H9 (cell line): Measurements from ENCODE around the gene EEF1A2. TPM values are rescaled to one million over a fixed set of nuclear protein-coding genes. Genes with fewer than 3 reads are reported as not detected.

Experiments used
- DNase-seq: peaks from one replicate; pipeline ENCODE4 v3.0.0-alpha.2; 2017
- H2AFZ ChIP-seq: one replicate; pipeline ENCODE4 v1.6.1; 2013; ENCODE audit warnings: mild to moderate bottlenecking, low read length, control low read depth, moderate library complexity
- H2AK5ac ChIP-seq: 2 replicates; pipeline ENCODE4 v1.6.1; 2013; ENCODE audit warnings: low read length, control low read depth, mixed read lengths; ENCODE audit not compliant: insufficient read length
- H2BK120ac ChIP-seq: one replicate; pipeline ENCODE4 v1.6.1; 2013; ENCODE audit warnings: low read depth, mild to moderate bottlenecking, low read length, control low read depth, inconsistent platforms; ENCODE audit not compliant: poor library complexity, severe bottlenecking
- H2BK12ac ChIP-seq: 2 replicates; pipeline ENCODE4 v1.6.1; 2013; ENCODE audit warnings: low read length, control low read depth, mixed read lengths, low read depth; ENCODE audit not compliant: insufficient read length
- H2BK15ac ChIP-seq: 2 replicates; pipeline ENCODE4 v1.6.1; 2013; ENCODE audit warnings: low read depth, low read length, control low read depth
- H2BK20ac ChIP-seq: one replicate; pipeline ENCODE4 v1.6.1; 2013; ENCODE audit warnings: low read depth, mild to moderate bottlenecking, low read length, control low read depth, inconsistent platforms; ENCODE audit not compliant: poor library complexity, severe bottlenecking
- H2BK5ac ChIP-seq: 2 replicates; pipeline ENCODE4 v1.6.1; 2013; ENCODE audit warnings: low read length, control low read depth, mixed read lengths; ENCODE audit not compliant: insufficient read length
- H3K14ac ChIP-seq: 2 replicates; pipeline ENCODE4 v1.6.1; 2013; ENCODE audit warnings: low read length, control low read depth; ENCODE audit not compliant: insufficient read depth
- H3K18ac ChIP-seq: 2 replicates; pipeline ENCODE4 v1.6.1; 2013; ENCODE audit warnings: low read depth, mild to moderate bottlenecking, mixed read lengths, low read length, control low read depth; ENCODE audit not compliant: insufficient read length
- H3K23ac ChIP-seq: 2 replicates; pipeline ENCODE4 v1.6.1; 2013; ENCODE audit warnings: low read length, control low read depth, mixed read lengths, low read depth; ENCODE audit not compliant: insufficient read length
- H3K23me2 ChIP-seq: 2 replicates; pipeline ENCODE4 v1.6.1; 2013; ENCODE audit warnings: low read depth, mild to moderate bottlenecking, mixed read lengths, low read length, control low read depth; ENCODE audit not compliant: insufficient read length, poor library complexity, severe bottlenecking
- H3K27ac ChIP-seq: 2 replicates; pipeline ENCODE4 v1.5.1; 2013; ENCODE audit warnings: low read length, control low read depth, mixed read lengths, low read depth; ENCODE audit not compliant: insufficient read length
- H3K27me3 ChIP-seq: 2 replicates; pipeline ENCODE4 v1.6.1; 2013; ENCODE audit warnings: low read length, control low read depth, inconsistent platforms; ENCODE audit not compliant: insufficient read depth
- H3K4ac ChIP-seq: 2 replicates; pipeline ENCODE4 v1.6.1; 2013; ENCODE audit warnings: low read depth, mild to moderate bottlenecking, control low read depth, inconsistent platforms, low read length, moderate library complexity
- H3K4me1 ChIP-seq: 2 replicates; pipeline ENCODE4 v1.6.1; 2013; ENCODE audit warnings: low read length, control low read depth, inconsistent platforms; ENCODE audit not compliant: insufficient read depth
- H3K4me2 ChIP-seq: 2 replicates; pipeline ENCODE4 v1.6.1; 2013; ENCODE audit warnings: low read length, control low read depth, mixed read lengths; ENCODE audit not compliant: insufficient read length, insufficient read depth
- H3K56ac ChIP-seq: 2 replicates; pipeline ENCODE4 v1.6.1; 2013; ENCODE audit warnings: low read depth, mild to moderate bottlenecking, mixed read lengths, low read length, control low read depth; ENCODE audit not compliant: insufficient read length
- H3K79me1 ChIP-seq: 2 replicates; pipeline ENCODE4 v1.6.1; 2013; ENCODE audit warnings: low read depth, mild to moderate bottlenecking, moderate library complexity, low read length, control low read depth, inconsistent platforms; ENCODE audit not compliant: insufficient read depth, poor library complexity, severe bottlenecking
- H3K79me2 ChIP-seq: 2 replicates; pipeline ENCODE4 v1.6.1; 2013; ENCODE audit warnings: low read length, control low read depth, inconsistent platforms; ENCODE audit not compliant: insufficient read depth
- H3K9ac ChIP-seq: 2 replicates; pipeline ENCODE4 v1.6.1; 2013; ENCODE audit warnings: low read length, control low read depth, mixed read lengths; ENCODE audit not compliant: insufficient read length; ENCODE audit errors: extremely low read depth
- H3K9me3 ChIP-seq: one replicate; pipeline ENCODE4 v1.6.1; 2013; ENCODE audit warnings: low read depth, low read length, inconsistent platforms; ENCODE audit not compliant: control insufficient read depth
- H3T11ph ChIP-seq: one replicate; pipeline ENCODE4 v1.6.1; 2013; ENCODE audit warnings: mild to moderate bottlenecking, low read length, control low read depth, inconsistent platforms
- H4K20me1 ChIP-seq: one replicate; pipeline ENCODE4 v1.6.1; 2013; ENCODE audit not compliant: control insufficient read depth, insufficient read length, insufficient read depth
- H4K5ac ChIP-seq: 2 replicates; pipeline ENCODE4 v1.6.1; 2013; ENCODE audit warnings: low read depth, mild to moderate bottlenecking, mixed read lengths, low read length, control low read depth; ENCODE audit not compliant: insufficient read length
- H4K8ac ChIP-seq: replicated peaks from 2 replicates; pipeline ENCODE4 v1.6.1; 2013; ENCODE audit warnings: low read length, control low read depth, mixed read lengths, low read depth; ENCODE audit not compliant: insufficient read length
- H4K91ac ChIP-seq: 2 replicates; pipeline ENCODE4 v1.6.1; 2013; ENCODE audit warnings: low read depth, mild to moderate bottlenecking, moderate library complexity, mixed read lengths, low read length, control low read depth; ENCODE audit not compliant: insufficient read length
- H3K27ac Mint-ChIP-seq, 3 experiments: 2 replicates in 2 of 3; 3 replicates in 1 of 3; pipeline ENCODE4 v1.8.0; 2020 to 2021; ENCODE audit warnings: mixed read lengths in 3 of 3, mild to moderate bottlenecking in 1 of 3, moderate library complexity in 1 of 3
- H3K27me3 Mint-ChIP-seq: 2 replicates; pipeline ENCODE4 v1.8.0; 2021; ENCODE audit warnings: low read depth, mild to moderate bottlenecking, moderate library complexity, mixed read lengths
- H3K36me3 Mint-ChIP-seq, 3 experiments: 2 replicates in 2 of 3; 3 replicates in 1 of 3; pipeline ENCODE4 v1.8.0; 2020 to 2021; ENCODE audit warnings: low read depth in 3 of 3, mixed read lengths in 3 of 3; ENCODE audit not compliant: insufficient read depth in 1 of 3
- H3K4me1 Mint-ChIP-seq, 2 experiments: 2 replicates each; pipeline ENCODE4 v1.8.0; 2020; ENCODE audit warnings: mixed read lengths in 2 of 2
- H3K4me3 Mint-ChIP-seq, 2 experiments: 2 replicates in 1 of 2; 3 replicates in 1 of 2; pipeline ENCODE4 v1.8.0; 2020 to 2021; ENCODE audit warnings: mild to moderate bottlenecking in 2 of 2, mixed read lengths in 2 of 2, moderate library complexity in 1 of 2
- H3K9me3 Mint-ChIP-seq, 2 experiments: 2 replicates in 1 of 2; 3 replicates in 1 of 2; pipeline ENCODE4 v1.8.0; 2020; ENCODE audit warnings: mild to moderate bottlenecking in 2 of 2, mixed read lengths in 2 of 2, moderate library complexity in 1 of 2
- WGBS: extraction: QIAGEN DNeasy Blood & Tissue Kit; methylation state at CpG from one replicate; pipeline ENCODE4 v1.1.7; 2013; ENCODE audit warnings: missing lambda C conversion rate, low lambda C conversion rate, mixed read lengths; ENCODE audit not compliant: insufficient read length; ENCODE audit errors: extremely low coverage; 5-methylcytosine and 5-hydroxymethylcytosine counted together
- total RNA-seq: library from RNA; stranded (reverse); gene quantifications from 2 replicates; pipeline ENCODE4 v1.2.1, GENCODE V29; 2021
- TF ChIP-seq, protein P1 (sequence below): fragments of 200-600 bp; sonication (generic); conservative IDR thresholded peaks from 3 replicates; pipeline ENCODE4 v1.8.0; 2021; ENCODE audit warnings: antibody characterized with exemption, mild to moderate bottlenecking

Gene EEF1A2
- total RNA-seq, 1 experiment from 2014 or later: 27.4 TPM

DNA sequence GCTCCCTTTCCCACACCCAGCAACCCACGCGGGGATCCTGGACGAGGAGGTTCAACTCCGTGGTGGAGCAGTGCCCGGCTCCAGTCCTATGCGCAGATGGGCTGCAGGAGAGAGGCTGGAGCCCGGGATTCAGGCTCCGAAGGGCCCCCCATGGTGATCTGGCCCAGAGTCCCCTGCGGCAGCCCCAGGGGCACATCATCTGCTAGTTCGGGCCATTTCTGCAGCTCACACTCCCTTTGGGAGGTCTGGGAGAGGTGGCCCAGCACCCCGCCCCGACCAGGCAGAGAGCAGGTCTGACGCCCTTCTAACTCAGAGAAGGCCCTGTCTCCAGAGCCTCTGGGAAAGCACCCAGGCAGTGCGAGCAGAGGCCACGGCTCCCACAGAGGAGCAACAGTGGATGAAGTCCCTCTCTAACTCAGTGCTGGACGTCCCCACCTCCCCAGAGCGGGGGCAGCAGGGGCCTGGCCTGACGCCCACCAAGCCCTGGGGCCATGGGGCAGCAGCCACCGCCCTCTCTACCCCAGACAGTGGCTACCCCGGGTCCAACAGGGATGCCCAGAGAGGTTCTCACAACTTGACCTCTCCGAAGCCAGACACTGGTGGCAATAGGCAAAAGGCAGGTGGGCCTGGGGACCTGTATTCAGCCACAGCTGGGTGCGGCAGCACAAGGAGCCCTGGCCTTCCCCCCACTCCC lies 29.7 kb downstream of the EEF1A2 start:
- Mint-ChIP-seq H3K27ac (no peak overlapping the region; a peak in 1 of 7 replicates), H3K36me3 (0 out of 7 replicates have a peak, but pooled peaks cover 0 to 5% (median 0%) of the 10 kb centered on the region in 3 experiments), H3K4me1 (peaks cover 22 to 40% of the 10 kb centered on the region in 2 experiments), H3K9me3 (no peaks in the 10 kb centered on the region), H3K4me3 (no peak overlapping the region; a peak in 1 of 5 replicates), H3K27me3 (peaks cover 11% of the 10 kb centered on the region)
- Histone ChIP-seq H3K23me2 (no peaks in the 10 kb centered on the region), H3K18ac (no peak overlapping the region), H4K20me1 (no peaks in the 10 kb centered on the region), H2BK15ac (no peak overlapping the region), H3K23ac (no peak overlapping the region), H3K4ac (no peak overlapping the region), H3K14ac (no peak overlapping the region; the same call in 1 of the 2 replicates), H3K27ac (no peak overlapping the region), H2AFZ (no peak overlapping the region), H2BK5ac (no peak overlapping the region), H2BK12ac (no peak overlapping the region), H3K9me3 (no peaks in the 10 kb centered on the region), H3K4me2 (no peak overlapping the region), H2AK5ac (no peak overlapping the region), H3K56ac (no peak overlapping the region), H4K91ac (no peak overlapping the region), H4K8ac (no peak overlapping the region), H3K27me3 (no peaks in the 10 kb centered on the region), H3K79me2 (peaks cover 6% of the 10 kb centered on the region; the same call in 1 of the 2 replicates), H3K79me1 (no peaks in the 10 kb centered on the region), H4K5ac (no peak overlapping the region), H3T11ph (no peak overlapping the region), H2BK20ac (no peak overlapping the region), H2BK120ac (no peak overlapping the region), H3K9ac (no peak overlapping the region), H3K4me1 (no peaks in the 10 kb centered on the region)
- no CpG with 5 or more reads among the region's 22 CpGs for WGBS
- DNase-seq: no peak
- TF ChIP-seq, protein P1, sequence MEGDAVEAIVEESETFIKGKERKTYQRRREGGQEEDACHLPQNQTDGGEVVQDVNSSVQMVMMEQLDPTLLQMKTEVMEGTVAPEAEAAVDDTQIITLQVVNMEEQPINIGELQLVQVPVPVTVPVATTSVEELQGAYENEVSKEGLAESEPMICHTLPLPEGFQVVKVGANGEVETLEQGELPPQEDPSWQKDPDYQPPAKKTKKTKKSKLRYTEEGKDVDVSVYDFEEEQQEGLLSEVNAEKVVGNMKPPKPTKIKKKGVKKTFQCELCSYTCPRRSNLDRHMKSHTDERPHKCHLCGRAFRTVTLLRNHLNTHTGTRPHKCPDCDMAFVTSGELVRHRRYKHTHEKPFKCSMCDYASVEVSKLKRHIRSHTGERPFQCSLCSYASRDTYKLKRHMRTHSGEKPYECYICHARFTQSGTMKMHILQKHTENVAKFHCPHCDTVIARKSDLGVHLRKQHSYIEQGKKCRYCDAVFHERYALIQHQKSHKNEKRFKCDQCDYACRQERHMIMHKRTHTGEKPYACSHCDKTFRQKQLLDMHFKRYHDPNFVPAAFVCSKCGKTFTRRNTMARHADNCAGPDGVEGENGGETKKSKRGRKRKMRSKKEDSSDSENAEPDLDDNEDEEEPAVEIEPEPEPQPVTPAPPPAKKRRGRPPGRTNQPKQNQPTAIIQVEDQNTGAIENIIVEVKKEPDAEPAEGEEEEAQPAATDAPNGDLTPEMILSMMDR: no peak
